ENCODE measurements around the gene TRMT2B.

TRMT2B gene

DNA sequence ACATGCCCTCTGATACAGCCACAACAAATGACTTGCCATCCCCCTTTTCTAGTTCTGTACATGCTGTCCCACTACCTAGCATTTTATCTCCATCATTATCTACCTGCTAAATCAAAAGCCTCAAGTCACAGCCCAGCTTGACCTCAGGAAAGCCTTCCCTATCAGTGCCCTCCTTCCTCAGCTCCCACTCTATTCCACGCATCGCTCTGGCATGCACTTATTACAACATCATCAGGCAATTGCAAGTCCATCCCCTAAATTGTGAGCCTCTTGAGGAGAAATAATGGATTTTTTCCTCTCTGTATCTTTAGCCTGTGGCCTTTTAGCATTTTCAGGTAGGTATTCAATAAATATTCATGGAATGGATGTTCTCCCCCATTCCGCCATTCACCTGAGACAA, 76.7 kb downstream of the TRMT2B start:
- DNase-seq (ENCODE audit: low read depth, low spot score) = no peak
- Histone ChIP-seq H3K4me1 (ENCODE audit: control insufficient read depth, insufficient read depth, low read length) (no peaks in the 10 kb centered on the region), H3K4me3 (ENCODE audit: low read length) (no peak overlapping the region), H3K27me3 (ENCODE audit: control insufficient read depth, insufficient read depth, low read length) (no peaks in the 10 kb centered on the region), H3K27ac (ENCODE audit: low read length) (no peak overlapping the region), H3K9me3 (ENCODE audit: control insufficient read depth, insufficient read depth, low read length) (no peaks in the 10 kb centered on the region), H3K36me3 (ENCODE audit: control insufficient read depth, insufficient read depth, low read length) (no peaks in the 10 kb centered on the region)
- no CpG with 5 or more reads among the region's 3 CpGs for WGBS (ENCODE audit: insufficient coverage, insufficient read length)

GRCh38 chrX:100973411-100973810, 78.5 kb downstream of the TRMT2B start:
- WGBS (ENCODE audit: insufficient coverage, insufficient read length) = no CpG with 5 or more reads among the region's 19 CpGs
- Histone ChIP-seq H3K9me3 (ENCODE audit: control insufficient read depth, insufficient read depth, low read length) (no peaks in the 10 kb centered on the region), H3K36me3 (ENCODE audit: control insufficient read depth, insufficient read depth, low read length) (no peaks in the 10 kb centered on the region), H3K4me1 (ENCODE audit: control insufficient read depth, insufficient read depth, low read length) (no peaks in the 10 kb centered on the region), H3K27me3 (ENCODE audit: control insufficient read depth, insufficient read depth, low read length) (no peaks in the 10 kb centered on the region), H3K4me3 (ENCODE audit: low read length) (no peak overlapping the region), H3K27ac (ENCODE audit: low read length) (no peak overlapping the region)
- no peak for DNase-seq (ENCODE audit: low read depth, low spot score)

DNA sequence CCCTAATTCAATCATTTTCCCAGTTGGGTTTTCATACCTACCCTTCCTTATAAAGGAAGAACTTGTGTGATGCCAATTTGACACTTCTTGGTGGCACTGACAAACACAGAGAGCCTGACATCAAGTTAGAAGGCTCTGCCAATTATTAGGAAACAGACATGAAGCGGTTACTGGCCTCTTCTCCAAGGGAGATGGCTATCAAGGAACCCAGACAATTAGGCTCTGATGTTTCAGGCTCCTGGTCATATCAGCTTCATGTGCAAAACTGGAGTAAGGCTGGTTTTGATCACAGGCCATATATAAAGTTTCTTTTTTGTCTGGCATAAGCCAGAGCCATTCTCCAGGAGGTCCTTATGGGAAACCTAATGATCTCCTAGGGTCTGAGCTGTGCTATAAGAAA, 82.0 kb downstream of the TRMT2B start:
- H3K36me3 ChIP-seq (ENCODE audit: control insufficient read depth, insufficient read depth, low read length) = no peaks in the 10 kb centered on the region
- WGBS (ENCODE audit: insufficient coverage, insufficient read length) = no CpG with 5 or more reads among the region's 1 CpG
- no peaks in the 10 kb centered on the region for H3K4me1 ChIP-seq (ENCODE audit: control insufficient read depth, insufficient read depth, low read length)
- H3K9me3 ChIP-seq (ENCODE audit: control insufficient read depth, insufficient read depth, low read length) = no peaks in the 10 kb centered on the region
- no peak for DNase-seq (ENCODE audit: low read depth, low spot score)
- H3K27me3 ChIP-seq (ENCODE audit: control insufficient read depth, insufficient read depth, low read length) = no peaks in the 10 kb centered on the region
- no peak overlapping the region for H3K27ac ChIP-seq (ENCODE audit: low read length)
- H3K4me3 ChIP-seq (ENCODE audit: low read length) = no peak overlapping the region

GRCh38 chrX:100969408-100969807, 82.5 kb downstream of the TRMT2B start, which contains the start of gene ARL13A:
Gene ARL13A (plus strand): TSS chrX:100969708. CDS start chrX:100973690, 3,982 bp downstream.
- H3K9me3 ChIP-seq (ENCODE audit: control insufficient read depth, insufficient read depth, low read length) = no peaks in the 10 kb centered on the region
- no CpG with 5 or more reads among the region's 2 CpGs for WGBS (ENCODE audit: insufficient coverage, insufficient read length)
- H3K4me1 ChIP-seq (ENCODE audit: control insufficient read depth, insufficient read depth, low read length) = no peaks in the 10 kb centered on the region
- no peaks in the 10 kb centered on the region for H3K27me3 ChIP-seq (ENCODE audit: control insufficient read depth, insufficient read depth, low read length)
- no peak within 1 kb of the TSS for H3K27ac ChIP-seq (ENCODE audit: low read length)
- DNase-seq (ENCODE audit: low read depth, low spot score) = no peak
- H3K36me3 ChIP-seq (ENCODE audit: control insufficient read depth, insufficient read depth, low read length) = no peaks in the 10 kb centered on the region
- H3K4me3 ChIP-seq (ENCODE audit: low read length) = no peak within 1 kb of the TSS

GRCh38 chrX:100964362-100964761, 87.5 kb downstream of the TRMT2B start:
- no peak for DNase-seq (ENCODE audit: low read depth, low spot score)
- H3K36me3 ChIP-seq (ENCODE audit: control insufficient read depth, insufficient read depth, low read length) = no peaks in the 10 kb centered on the region

DNA sequence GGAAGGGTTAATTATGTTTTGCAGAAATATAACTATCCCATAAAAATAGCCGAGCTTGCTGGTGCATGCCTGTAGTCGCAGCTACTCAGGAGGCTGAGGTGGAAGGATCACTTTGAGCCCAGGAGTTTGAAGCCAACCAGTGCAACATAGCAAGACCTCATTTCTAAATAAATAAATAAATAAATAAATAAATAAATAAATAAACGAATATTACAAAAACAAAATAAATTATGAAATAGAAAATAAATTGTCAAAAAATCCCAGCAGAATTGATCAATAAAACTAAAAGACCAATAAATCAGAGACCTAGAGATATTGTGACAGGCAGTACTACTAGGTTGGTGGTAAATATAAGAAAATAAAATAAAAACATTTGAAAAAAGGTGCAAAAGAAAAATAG, 89.1 kb downstream of the TRMT2B start:
- Histone ChIP-seq H3K36me3 (ENCODE audit: control insufficient read depth, insufficient read depth, low read length) (no peaks in the 10 kb centered on the region), H3K9me3 (ENCODE audit: control insufficient read depth, insufficient read depth, low read length) (no peaks in the 10 kb centered on the region), H3K27me3 (ENCODE audit: control insufficient read depth, insufficient read depth, low read length) (no peaks in the 10 kb centered on the region), H3K4me1 (ENCODE audit: control insufficient read depth, insufficient read depth, low read length) (no peaks in the 10 kb centered on the region), H3K27ac (ENCODE audit: low read length) (no peak overlapping the region), H3K4me3 (ENCODE audit: low read length) (no peak overlapping the region)
- no peak for DNase-seq (ENCODE audit: low read depth, low spot score)
- WGBS (ENCODE audit: insufficient coverage, insufficient read length) = no CpG with 5 or more reads among the region's 3 CpGs

More at GRCh38 chrX:100964362-100964761, 87.5 kb downstream of the TRMT2B start:
- Histone ChIP-seq H3K27ac (ENCODE audit: low read length) (no peak overlapping the region), H3K9me3 (ENCODE audit: control insufficient read depth, insufficient read depth, low read length) (no peaks in the 10 kb centered on the region), H3K4me1 (ENCODE audit: control insufficient read depth, insufficient read depth, low read length) (no peaks in the 10 kb centered on the region), H3K4me3 (ENCODE audit: low read length) (no peak overlapping the region), H3K27me3 (ENCODE audit: control insufficient read depth, insufficient read depth, low read length) (no peaks in the 10 kb centered on the region)

Data from iPS DF 6.9 (cell line).